Neuronal stem cell (in vitro differentiated cells): ENCODE measurements around the gene GCSH.

Source experiments
- DNase-seq: peaks from one replicate; pipeline ENCODE4 v3.0.0-alpha.2; 2013; ENCODE audit warnings: low spot score
- H2AFZ ChIP-seq: one replicate; pipeline ENCODE4 v1.6.1; 2013; ENCODE audit warnings: mild to moderate bottlenecking, low read length, inconsistent platforms
- H2AK5ac ChIP-seq: 2 replicates; pipeline ENCODE4 v1.6.1; 2013; ENCODE audit warnings: low read depth, mild to moderate bottlenecking, inconsistent platforms, low read length, moderate library complexity, mixed read lengths
- H2BK120ac ChIP-seq: 2 replicates; pipeline ENCODE4 v1.6.1; 2013; ENCODE audit warnings: low read depth, mild to moderate bottlenecking, inconsistent platforms, low read length, moderate library complexity, mixed read lengths
- H2BK12ac ChIP-seq: one replicate; pipeline ENCODE4 v1.6.1; 2013; ENCODE audit warnings: low read length, inconsistent platforms
- H2BK15ac ChIP-seq: 2 replicates; pipeline ENCODE4 v1.6.1; 2013; ENCODE audit warnings: mild to moderate bottlenecking, low read length, inconsistent platforms, mixed read lengths
- H2BK5ac ChIP-seq: one replicate; pipeline ENCODE4 v1.6.1; 2013; ENCODE audit warnings: inconsistent platforms, mild to moderate bottlenecking, low read length, moderate library complexity
- H3K14ac ChIP-seq: one replicate; pipeline ENCODE4 v1.6.1; 2013; ENCODE audit warnings: low read length, inconsistent platforms
- H3K18ac ChIP-seq: 2 replicates; pipeline ENCODE4 v1.6.1; 2013; ENCODE audit warnings: low read length, inconsistent platforms
- H3K23ac ChIP-seq: 2 replicates; pipeline ENCODE4 v1.6.1; 2013; ENCODE audit warnings: low read depth, mild to moderate bottlenecking, mixed read lengths, low read length, inconsistent platforms; ENCODE audit not compliant: poor library complexity
- H3K27ac ChIP-seq: replicated peaks from 3 replicates; pipeline ENCODE4 v1.5.1; 2013; ENCODE audit warnings: low read length, inconsistent platforms
- H3K27me3 ChIP-seq, 3 experiments: 2 replicates each; pipeline ENCODE4 v1.6.1; 2013; ENCODE audit warnings: low read length in 3 of 3, mild to moderate bottlenecking in 2 of 3, inconsistent platforms in 1 of 3, low read depth in 1 of 3, mixed read lengths in 1 of 3, moderate library complexity in 1 of 3; ENCODE audit not compliant: control insufficient read depth in 3 of 3, insufficient read depth in 3 of 3
- H3K36me3 ChIP-seq, 2 donors: replicated peaks in 1 of 2; 2 replicates each; pipeline ENCODE4 v1.6.1; 2013; ENCODE audit warnings: low read length in 2 of 2; ENCODE audit not compliant: control insufficient read depth in 2 of 2, insufficient read depth in 2 of 2
- H3K4ac ChIP-seq: 2 replicates; pipeline ENCODE4 v1.6.1; 2013; ENCODE audit warnings: inconsistent platforms, mild to moderate bottlenecking, low read length, moderate library complexity
- H3K4me1 ChIP-seq, 2 donors: 1 replicate in 1 of 2; 2 replicates in 1 of 2; pipeline ENCODE4 v1.6.1; 2013; ENCODE audit warnings: low read length in 2 of 2, low read depth in 1 of 2; ENCODE audit not compliant: control insufficient read depth in 2 of 2, insufficient read depth in 1 of 2
- H3K4me2 ChIP-seq: one replicate; pipeline ENCODE4 v1.6.1; 2013; ENCODE audit warnings: mild to moderate bottlenecking, low read length, inconsistent platforms; ENCODE audit not compliant: insufficient read depth, poor library complexity, severe bottlenecking
- H3K4me3 ChIP-seq, 2 donors: 2 replicates each; pipeline ENCODE4 v1.5.1; 2013; ENCODE audit warnings: low read length in 2 of 2, mild to moderate bottlenecking in 2 of 2, inconsistent platforms in 1 of 2, moderate library complexity in 1 of 2
- H3K79me1 ChIP-seq: one replicate; pipeline ENCODE4 v1.6.1; 2013; ENCODE audit warnings: low read depth, mild to moderate bottlenecking, inconsistent platforms, low read length, moderate library complexity
- H3K9ac ChIP-seq: one replicate; pipeline ENCODE4 v1.6.1; 2013; ENCODE audit warnings: mild to moderate bottlenecking, low read depth, low read length, inconsistent platforms; ENCODE audit not compliant: poor library complexity
- H3K9me3 ChIP-seq, 2 donors: replicated peaks in 1 of 2; 2 replicates each; pipeline versions ENCODE3 to v1.6.1; 2013; ENCODE audit warnings: low read length in 2 of 2, mild to moderate bottlenecking in 2 of 2, inconsistent platforms in 1 of 2, low read depth in 1 of 2, mixed read lengths in 1 of 2, moderate library complexity in 1 of 2; ENCODE audit not compliant: control insufficient read depth in 2 of 2, insufficient read depth in 1 of 2
- H4K8ac ChIP-seq: one replicate; pipeline ENCODE4 v1.6.1; 2013; ENCODE audit warnings: low read depth, mild to moderate bottlenecking, inconsistent platforms, low read length, moderate library complexity
- H4K91ac ChIP-seq: one replicate; pipeline ENCODE4 v1.6.1; 2013; ENCODE audit warnings: low read length, low read depth, mild to moderate bottlenecking, inconsistent platforms; ENCODE audit not compliant: poor library complexity
- WGBS, 2 donors: extraction: QIAGEN DNeasy Blood & Tissue Kit; methylation state at CpG; one replicate each; pipeline ENCODE4 v1.1.7; 2013; ENCODE audit warnings: missing lambda C conversion rate in 2 of 2, mixed read lengths in 1 of 2; ENCODE audit not compliant: insufficient read length in 2 of 2, insufficient replicate concordance in 1 of 2; ENCODE audit errors: extremely low coverage in 2 of 2; 5-methylcytosine and 5-hydroxymethylcytosine counted together

Gene GCSH

GRCh38 chr16:81105946-81106345 is 9.8 kb upstream of the GCSH start:
- Histone ChIP-seq H3K36me3 (no peaks in the 10 kb centered on the region), H3K4me1 (no peaks in the 10 kb centered on the region), H3K18ac (no peak overlapping the region), H2BK120ac (no peak overlapping the region), H3K9me3 (no peaks in the 10 kb centered on the region), H3K9ac (no peak overlapping the region), H3K4me3 (no peak overlapping the region), H4K8ac (no peak overlapping the region), H2BK15ac (no peak overlapping the region), H2BK5ac (no peak overlapping the region), H3K14ac (no peak overlapping the region), H2AK5ac (no peak overlapping the region), H2AFZ (no peak overlapping the region), H3K79me1 (no peaks in the 10 kb centered on the region), H4K91ac (no peak overlapping the region), H3K23ac (no peak overlapping the region), H3K4me2 (no peak overlapping the region), H3K27ac (no peak overlapping the region), H3K4ac (no peak overlapping the region), H2BK12ac (no peak overlapping the region), H3K27me3 (peaks cover 0 to 3% (median 0%) of the 10 kb centered on the region in 3 experiments)
- no peak for DNase-seq
- WGBS, 2 donors: no CpG with 5 or more reads among the region's 1 CpG

GRCh38 chr16:81101702-81102101 is 5.5 kb upstream of the GCSH start:
- no peak overlapping the region for H3K4ac ChIP-seq
- H3K27me3 ChIP-seq: no peaks in the 10 kb centered on the region
- H2BK15ac ChIP-seq: no peak overlapping the region
- H3K4me3 ChIP-seq: no peak overlapping the region
- H4K91ac ChIP-seq: no peak overlapping the region
- DNase-seq: no peak
- no peak overlapping the region for H3K27ac ChIP-seq
- H3K4me2 ChIP-seq: no peak overlapping the region
- no peak overlapping the region for H2AFZ ChIP-seq
- H2BK120ac ChIP-seq: no peak overlapping the region
- H3K23ac ChIP-seq: no peak overlapping the region
- H3K14ac ChIP-seq: no peak overlapping the region
- H3K36me3 ChIP-seq: no peaks in the 10 kb centered on the region
- H3K18ac ChIP-seq: no peak overlapping the region
- no peak overlapping the region for H2BK12ac ChIP-seq
- no peak overlapping the region for H2AK5ac ChIP-seq
- WGBS, 2 donors: no CpG with 5 or more reads among the region's 9 CpGs
- H3K9me3 ChIP-seq: no peaks in the 10 kb centered on the region
- peaks cover 0 to 2% of the 10 kb centered on the region in 2 donors for H3K4me1 ChIP-seq
- H2BK5ac ChIP-seq: no peak overlapping the region
- no peak overlapping the region for H4K8ac ChIP-seq
- H3K9ac ChIP-seq: no peak overlapping the region
- no peaks in the 10 kb centered on the region for H3K79me1 ChIP-seq

- no peak overlapping the region for H4K91ac ChIP-seq
- H3K18ac ChIP-seq: no peak overlapping the region
- H3K9me3 ChIP-seq: no peaks in the 10 kb centered on the region
- no peak overlapping the region for H2BK15ac ChIP-seq
- DNase-seq: no peak
- no peak overlapping the region for H3K23ac ChIP-seq
- no peak overlapping the region for H3K4me2 ChIP-seq
- no peak overlapping the region for H2BK120ac ChIP-seq
- no peak overlapping the region for H2AFZ ChIP-seq
- H3K36me3 ChIP-seq: no peaks in the 10 kb centered on the region
- no peak overlapping the region for H3K4ac ChIP-seq
- peaks cover 1 to 3% of the 10 kb centered on the region in 2 donors for H3K4me1 ChIP-seq
- peaks cover 2% of the 10 kb centered on the region for H3K79me1 ChIP-seq
- H3K4me3 ChIP-seq: no peak overlapping the region
- no peak overlapping the region for H3K14ac ChIP-seq
- H2BK5ac ChIP-seq: no peak overlapping the region
- H2AK5ac ChIP-seq: no peak overlapping the region
- H2BK12ac ChIP-seq: no peak overlapping the region
- no peak overlapping the region for H4K8ac ChIP-seq
- H3K27me3 ChIP-seq: no peaks in the 10 kb centered on the region
- no peak overlapping the region for H3K9ac ChIP-seq
- no peak overlapping the region for H3K27ac ChIP-seq
These were observed 3.8 kb upstream of the GCSH start for GRCh38 chr16:81099958-81100357.

- H3K4me2 ChIP-seq: no peak overlapping the region
- no CpG with 5 or more reads among the region's 6 CpGs for whole genome bisulfite sequencing, 2 donors
- no peak overlapping the region for H3K9ac ChIP-seq
- H3K27ac ChIP-seq: no peak overlapping the region
- no peak overlapping the region for H2BK5ac ChIP-seq
- H3K23ac ChIP-seq: no peak overlapping the region
- H3K4me1 ChIP-seq: peaks cover 1 to 3% of the 10 kb centered on the region in 2 donors
- no peak overlapping the region for H2BK15ac ChIP-seq
- DNase-seq: no peak
- H3K79me1 ChIP-seq: peaks cover 2% of the 10 kb centered on the region
- H3K14ac ChIP-seq: no peak overlapping the region
- no peaks in the 10 kb centered on the region for H3K9me3 ChIP-seq
- no peak overlapping the region for H3K4me3 ChIP-seq
- H4K91ac ChIP-seq: no peak overlapping the region
- no peak overlapping the region for H4K8ac ChIP-seq
- no peak overlapping the region for H3K4ac ChIP-seq
- H2AFZ ChIP-seq: peak overlapping the region; percentile 76
- no peak overlapping the region for H2BK120ac ChIP-seq
- no peak overlapping the region for H2AK5ac ChIP-seq
- no peaks in the 10 kb centered on the region for H3K27me3 ChIP-seq
- H3K18ac ChIP-seq: no peak overlapping the region
- no peak overlapping the region for H2BK12ac ChIP-seq
- H3K36me3 ChIP-seq: peaks cover 0 to 22% of the 10 kb centered on the region in 2 donors
These were observed 1.0 kb upstream of the GCSH start for GRCh38 chr16:81097230-81097629.
